Activated T-cell treated with anti-CD3 and anti-CD28 coated beads, Interleukin-2, amount 50 U/mL, for 48 hours (primary cell): ENCODE results near the gene P2RY14.
A peak's percentile ranks its signal among the peaks of the same experiment; 100 is the strongest.
"Not testable (repeated sequence)": the region's sequence is repeated elsewhere in the genome, so short reads cannot be mapped to it uniquely, and the experiment has no call there.

Experiments used
- DNase-seq, 2 experiments: peaks; one replicate each; pipeline ENCODE4 v3.0.0-alpha.2; 2020

Gene P2RY14

DNA sequence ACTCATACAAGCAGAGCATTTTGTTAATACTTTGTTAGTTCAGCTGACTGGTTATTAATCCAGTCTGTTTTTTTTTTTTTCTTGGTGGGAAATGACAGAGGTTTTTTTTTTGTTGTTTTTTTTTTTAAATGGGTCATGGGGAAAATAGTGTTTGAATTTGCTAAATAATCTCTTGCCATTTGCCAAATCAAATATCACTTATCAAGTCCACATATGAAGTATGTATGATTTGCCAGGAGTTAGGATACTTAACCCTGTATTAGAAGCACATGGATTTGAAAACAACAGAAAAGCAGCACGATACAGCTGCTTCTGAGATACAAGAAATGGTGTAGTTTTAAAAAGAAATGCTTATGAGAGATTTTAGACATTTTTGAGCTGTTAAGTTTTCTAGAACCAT is 21.6 kb downstream of the P2RY14 start:
- DNase-seq, result no peak

DNA sequence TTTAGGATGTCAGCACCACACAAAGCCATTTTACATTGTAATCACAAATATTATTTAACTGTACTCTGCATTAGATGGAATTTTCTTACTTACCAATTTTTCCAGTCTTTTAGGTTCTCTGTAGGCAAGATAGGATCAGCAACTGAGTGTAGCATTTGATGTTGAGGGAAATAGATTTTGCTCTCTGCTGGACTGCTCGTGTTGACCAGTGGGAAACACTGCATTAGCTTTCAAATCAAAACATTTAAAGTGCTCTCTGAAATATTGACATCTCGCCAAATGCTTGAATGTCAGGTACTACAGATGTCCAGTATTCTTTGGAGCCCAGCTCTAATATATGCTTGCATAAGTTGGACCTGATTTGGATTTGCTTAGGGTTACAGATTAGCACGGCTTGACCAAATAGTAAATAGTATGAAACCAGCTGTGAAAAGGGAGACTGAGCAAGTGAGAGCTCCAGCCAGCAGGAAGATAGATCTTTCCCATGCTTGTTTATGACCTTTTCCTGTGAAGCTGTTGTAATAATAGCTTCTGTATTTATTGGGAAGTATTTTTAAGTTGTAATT is 29.5 kb downstream of the P2RY14 start:
- DNase-seq, result no peak

DNA sequence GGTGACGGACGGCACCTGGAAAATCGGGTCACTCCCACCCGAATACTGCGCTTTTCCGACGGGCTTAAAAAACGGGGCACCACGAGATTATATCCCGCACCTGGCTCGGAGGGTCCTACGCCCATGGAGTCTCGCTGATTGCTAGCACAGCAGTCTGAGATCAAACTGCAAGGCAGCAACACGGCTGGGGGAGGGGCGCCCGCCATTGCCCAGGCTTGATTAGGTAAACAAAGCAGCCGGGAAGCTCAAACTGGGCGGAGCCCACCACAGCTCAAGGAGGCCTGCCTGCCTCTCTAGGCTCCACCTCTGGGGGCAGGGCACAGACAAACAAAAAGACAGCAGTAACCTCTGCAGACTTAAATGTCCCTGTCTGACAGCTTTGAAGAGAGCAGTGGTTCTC is 36.3 kb downstream of the P2RY14 start:
- DNase-seq, result not testable (repeated sequence)

DNA sequence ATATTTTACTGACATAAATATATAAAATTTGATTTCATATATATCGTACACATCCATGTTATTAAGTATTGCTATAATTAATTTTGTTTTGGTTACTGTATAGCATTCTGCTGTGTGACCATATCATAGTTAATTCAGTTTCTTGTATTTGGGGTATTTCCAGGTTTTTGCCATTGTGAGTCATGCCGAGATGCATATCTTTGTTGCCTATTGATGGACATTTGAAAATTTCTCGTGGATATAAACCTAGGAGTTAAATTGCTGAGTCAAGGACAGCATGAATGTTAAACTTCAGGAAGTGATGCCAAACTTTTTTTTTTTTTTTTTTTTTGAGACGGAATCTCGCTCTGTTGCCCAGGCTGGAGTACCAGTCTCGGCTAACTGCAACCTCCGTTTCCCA is 41.6 kb downstream of the P2RY14 start:
- no peak for DNase-seq

DNA sequence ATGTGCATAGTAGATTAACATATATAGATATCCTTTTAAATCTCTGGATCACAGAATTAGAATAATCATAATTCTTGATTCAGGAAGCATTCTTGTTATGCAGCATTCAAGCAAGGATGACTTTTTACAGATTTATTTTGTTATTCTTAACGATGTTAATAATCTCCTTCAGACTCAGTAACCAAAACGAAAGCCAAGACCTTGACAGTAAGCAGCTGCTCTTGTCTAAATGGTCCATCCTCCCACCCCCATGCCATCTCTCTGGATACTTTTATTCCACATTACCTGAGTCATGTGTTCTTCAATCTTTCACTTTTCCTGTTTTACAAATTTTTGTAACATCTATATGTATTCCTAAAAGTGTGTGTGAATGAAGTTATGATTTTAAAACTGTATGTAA is 42.0 kb downstream of the P2RY14 start:
- DNase-seq, result no peak

DNA sequence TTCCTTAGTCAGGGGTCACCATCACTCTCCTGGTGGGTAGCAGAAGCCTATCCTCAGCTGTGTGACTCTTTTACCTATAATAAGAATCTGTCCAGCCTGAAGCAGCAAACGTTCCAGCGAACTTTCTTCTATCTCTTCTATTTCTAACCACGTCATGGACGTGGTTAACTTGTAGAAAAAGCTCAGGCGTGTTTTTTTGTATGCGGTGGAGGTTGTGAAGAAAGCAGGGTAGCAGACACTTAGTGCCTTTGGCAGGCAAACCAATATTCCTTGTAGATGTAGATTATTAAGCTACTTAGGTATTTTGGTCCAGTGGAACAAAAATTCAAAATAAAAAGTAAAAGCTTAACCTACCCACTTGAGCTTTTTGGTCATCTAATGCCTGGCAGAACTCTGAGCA is 43.5 kb downstream of the P2RY14 start:
- no peak for DNase-seq

DNA sequence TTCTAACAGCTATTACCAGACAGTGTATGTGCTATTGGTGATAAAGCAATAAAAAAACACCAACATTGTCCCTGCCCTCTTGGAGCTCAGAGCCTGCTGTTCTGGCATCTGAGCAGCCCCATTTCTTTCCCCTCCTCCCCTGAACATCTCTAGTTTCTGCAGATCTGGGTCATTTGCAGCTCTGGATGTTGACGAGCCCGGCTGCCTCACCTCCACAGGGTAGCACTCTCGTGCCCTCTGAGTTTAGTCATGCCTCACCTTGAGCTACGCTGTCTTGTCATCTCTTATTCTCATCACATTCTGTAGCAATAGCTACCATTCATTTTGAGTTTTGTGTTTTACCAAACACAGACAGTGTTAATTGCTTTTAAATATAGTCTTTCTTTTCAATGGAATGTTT is 45.4 kb downstream of the P2RY14 start:
- DNase-seq, result no peak

DNA sequence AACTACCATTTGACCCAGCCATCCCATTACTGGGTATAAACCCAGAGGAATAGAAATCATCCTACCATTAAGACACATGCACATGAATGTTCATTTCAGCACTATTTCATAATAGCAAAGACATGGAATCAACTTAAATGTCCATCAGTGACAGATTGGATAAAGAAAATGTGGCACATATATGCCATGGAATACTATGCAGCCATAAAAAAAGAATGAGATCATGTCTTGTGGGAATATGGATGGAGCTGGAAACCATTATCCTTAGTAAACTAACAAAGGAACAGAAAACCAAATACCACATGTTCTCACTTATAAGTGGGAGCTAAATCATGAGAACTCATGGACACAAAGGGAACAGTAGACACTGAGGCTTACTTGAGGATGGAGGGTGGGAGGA is 45.9 kb downstream of the P2RY14 start:
- DNase-seq, result not testable (repeated sequence)

DNA sequence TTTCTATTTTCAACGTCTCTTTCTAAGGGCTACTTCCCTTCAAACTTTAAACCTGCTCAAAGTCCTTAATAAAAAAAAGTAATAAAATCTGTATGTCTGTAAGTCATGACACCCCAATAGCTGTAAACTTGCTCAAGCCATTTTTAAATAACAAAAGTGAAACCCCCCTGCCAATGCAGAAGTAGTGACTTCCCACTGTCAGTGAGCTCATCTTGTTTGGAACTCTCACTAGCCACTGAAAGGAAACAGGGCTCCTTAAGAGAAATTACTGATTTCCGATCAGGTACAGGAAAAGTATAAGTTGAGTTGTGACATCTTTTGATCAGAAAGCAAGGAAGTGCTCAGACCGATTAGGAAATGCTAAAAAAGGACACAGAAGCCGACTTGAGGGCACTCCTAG is 47.7 kb downstream of the P2RY14 start:
- no peak for DNase-seq

DNA sequence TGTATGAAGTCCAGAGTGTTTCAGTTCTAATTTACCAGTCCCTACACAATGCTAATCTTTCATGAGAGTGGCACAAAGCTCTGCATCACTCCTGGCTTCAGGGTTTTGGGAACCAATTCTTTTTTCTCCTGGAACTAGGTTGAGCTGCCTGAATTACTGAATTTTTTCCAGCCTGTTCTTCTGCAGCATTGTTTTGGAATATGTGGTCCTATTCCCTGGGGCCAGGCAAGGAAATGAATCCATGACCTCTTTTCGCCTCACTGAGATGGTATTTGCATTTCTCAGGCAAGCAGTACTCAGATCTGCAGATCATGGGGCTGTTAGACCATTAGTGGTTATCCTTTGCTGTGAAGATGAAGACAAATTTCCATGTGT is 49.7 kb downstream of the P2RY14 start:
- no peak for DNase-seq

DNA sequence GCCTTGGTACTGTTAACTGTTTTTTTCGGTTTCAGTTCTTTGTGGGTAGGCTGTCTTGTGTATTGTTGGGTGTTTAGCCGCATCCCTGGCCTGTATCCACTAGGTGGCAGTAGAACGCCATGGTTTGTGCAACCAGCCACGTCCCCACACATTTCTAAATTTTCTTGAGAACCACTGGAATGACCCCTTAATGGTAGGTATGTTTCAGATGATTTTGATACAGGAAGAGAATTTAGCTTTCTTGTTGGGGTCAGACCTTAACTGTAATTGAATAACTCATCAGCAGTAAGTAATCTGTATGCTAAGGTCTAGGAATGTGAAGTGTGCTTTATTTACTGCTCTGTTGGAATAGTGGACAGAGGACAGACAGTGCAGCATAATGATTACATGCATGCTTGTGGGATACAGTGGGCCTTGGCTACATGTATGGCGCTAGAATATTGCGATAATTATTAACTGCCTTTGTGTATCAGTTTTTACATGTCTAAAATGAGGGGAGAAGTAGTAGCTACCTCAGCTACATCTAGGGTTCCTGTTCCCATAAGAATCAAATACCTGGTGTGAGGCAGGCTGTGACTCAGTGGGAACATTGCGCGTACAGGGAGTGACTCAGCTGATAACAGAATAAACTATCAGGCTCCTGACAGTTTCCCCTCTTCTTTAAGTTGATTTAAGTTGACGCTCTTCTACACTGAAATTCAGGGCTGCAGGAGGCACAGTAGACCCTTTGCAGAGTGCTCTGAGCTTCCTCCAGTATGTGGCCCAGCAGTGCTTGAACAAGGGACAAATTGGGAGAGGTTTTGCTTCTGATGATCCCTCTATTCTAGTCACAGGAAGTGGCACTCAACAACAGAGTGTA is 50.3 kb downstream of the P2RY14 start:
- peak; percentile 85 to 88 for DNase-seq

DNA sequence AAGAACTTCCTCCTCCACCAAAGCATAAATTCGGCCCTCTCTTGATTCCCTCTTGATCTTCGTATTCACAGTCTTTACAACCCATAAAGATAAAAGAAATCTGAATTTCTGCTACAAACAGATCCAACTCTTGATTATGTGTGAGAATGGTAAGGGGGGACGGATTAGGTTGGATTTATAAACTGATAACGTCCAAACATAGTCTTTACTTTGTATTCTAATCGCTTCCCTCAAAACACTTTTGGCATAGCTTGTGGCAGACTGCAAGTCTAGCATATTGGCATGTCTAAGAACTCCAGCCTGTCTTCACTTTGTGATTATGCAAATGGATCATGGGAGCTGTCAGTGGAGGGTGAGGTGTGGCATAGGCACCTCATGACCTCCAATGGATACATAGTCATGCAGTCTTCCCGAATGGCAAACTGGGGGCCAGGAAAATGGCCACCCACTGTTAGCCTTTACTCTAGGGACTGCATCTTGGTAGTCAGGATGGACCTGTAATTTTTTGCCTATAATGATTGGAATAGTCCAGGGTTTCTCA is 51.0 kb downstream of the P2RY14 start:
- no peak for DNase-seq

DNA sequence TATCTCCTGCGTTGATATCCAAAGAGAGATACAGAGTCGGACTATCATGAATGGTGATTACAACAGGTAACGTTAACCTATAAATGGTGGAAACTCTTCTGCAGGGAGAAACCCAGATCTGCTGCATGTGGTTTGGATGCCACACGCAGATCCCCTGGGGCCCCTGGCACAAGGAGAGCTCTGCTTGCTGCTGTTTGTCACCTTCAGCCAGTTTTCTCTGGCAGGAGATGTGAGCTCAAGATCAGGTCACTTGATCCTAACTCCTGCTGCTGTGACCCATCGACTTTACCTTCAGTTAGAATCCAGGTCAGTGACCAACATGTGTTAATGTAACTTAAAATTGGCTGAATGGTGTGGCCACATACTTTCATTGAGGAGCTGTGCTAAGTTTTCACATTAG is 51.5 kb downstream of the P2RY14 start:
- no peak for DNase-seq

DNA sequence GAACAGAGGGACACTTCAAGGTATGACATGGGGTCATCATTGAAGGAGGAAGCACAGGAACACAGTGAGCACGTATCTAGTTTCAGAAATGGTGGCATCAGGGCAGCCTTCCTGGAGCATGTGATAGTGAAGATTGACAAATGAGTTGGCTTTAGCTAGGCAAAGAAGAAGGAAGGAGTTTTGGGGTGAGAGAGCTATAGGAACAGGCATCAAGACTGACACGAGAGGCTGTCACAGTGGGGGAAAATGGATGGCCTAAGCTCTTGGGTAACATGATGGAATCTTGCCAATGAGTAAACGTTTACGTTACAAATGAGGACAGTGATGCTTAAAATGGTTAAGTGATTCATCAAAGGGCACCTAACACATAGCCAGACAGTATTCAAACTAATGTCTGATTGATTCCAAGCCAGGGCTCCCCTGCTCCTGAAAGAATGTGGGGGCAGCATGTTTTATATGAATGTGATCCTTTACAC is 52.2 kb downstream of the P2RY14 start:
- peak; percentile 43 to 50 for DNase-seq

DNA sequence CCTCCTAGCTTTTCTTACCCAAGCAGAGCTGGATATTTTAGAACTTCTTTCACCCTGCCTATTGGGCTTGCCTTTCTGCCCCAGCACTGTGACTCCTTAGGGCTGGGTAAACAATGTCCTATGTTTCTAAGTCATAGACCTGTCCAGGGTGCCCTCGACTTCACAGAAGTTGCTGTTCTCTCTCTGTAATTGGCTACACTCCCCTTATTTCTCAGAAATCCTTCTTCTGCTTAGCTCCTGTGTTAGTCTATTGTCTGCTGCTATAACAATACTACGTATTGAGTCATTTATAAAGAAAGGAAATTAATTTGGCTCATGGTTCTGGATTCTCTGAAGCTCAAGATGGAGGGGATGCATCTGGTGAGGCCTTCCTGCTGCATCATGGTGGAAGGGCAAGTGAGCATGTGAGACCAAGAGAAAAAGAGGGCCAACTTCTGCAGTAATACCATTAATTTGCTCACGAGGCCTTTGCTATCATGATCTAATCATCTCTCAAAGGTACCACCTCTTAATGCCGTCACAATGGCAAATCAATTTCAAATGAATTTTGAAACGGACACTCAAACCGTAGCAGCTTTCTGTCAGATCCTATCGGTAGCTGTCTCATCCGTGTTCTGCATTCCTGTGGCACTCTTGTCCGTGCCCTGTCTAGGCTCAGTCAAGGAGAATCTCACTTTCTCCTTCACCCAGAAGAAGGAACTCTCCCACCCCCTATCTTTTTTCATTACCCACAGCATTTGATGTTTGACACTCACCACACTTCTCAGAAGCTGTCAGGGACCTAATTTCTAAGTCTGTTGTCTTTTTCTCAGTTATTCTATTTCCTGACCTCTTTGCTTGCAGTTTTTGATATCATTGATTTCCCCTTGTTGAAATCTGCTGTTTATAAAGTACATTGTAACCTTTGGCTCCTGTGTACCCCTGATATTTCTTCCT is 53.0 kb downstream of the P2RY14 start:
- DNase-seq, result no peak

DNA sequence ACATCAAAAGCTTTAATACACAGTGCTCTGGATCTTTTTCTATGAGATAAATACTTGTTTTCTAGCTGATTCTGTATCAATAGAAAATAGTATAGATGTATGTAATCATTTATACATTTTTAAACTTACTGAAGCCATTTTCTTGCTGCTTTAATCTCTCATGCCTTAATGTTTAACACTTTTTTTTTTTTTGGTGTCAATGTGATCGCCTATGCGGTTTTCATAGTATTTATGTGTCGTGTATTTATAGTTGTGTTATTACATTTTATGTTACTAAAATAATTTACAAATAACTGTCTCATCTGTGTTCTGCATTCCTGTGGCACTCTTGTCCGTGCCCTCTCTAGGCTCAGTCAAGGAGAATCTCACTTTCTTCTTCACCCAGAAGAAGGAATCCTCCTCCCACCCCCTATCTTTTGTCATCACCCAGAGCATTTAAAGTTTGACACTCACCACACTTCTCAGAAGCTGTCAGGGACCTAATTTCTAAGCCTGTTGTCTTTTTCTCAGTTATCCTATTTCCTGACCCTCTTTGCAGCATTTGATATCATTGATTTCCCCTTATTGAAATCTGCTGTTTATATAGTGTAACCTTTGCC is 54.0 kb downstream of the P2RY14 start:
- DNase-seq, result no peak

DNA sequence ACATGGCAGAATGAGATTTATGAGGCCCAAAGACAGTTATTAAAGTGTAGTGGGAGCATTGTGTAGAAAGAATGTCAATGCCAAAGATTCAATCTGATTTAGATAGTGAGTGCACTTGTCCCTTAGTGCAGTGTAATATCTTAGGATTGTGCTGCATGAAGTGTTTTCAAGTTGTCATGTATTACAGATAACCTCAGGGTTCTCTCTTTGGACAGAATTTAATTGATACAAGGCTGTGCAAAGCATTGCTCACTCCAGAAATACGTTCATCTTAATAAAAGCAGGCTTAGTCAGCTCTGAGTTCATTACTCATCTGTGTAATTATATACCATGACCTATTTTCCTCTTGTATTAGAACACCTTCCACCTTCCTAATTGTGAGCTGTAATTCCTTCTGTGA is 59.3 kb downstream of the P2RY14 start:
- no peak for DNase-seq

DNA sequence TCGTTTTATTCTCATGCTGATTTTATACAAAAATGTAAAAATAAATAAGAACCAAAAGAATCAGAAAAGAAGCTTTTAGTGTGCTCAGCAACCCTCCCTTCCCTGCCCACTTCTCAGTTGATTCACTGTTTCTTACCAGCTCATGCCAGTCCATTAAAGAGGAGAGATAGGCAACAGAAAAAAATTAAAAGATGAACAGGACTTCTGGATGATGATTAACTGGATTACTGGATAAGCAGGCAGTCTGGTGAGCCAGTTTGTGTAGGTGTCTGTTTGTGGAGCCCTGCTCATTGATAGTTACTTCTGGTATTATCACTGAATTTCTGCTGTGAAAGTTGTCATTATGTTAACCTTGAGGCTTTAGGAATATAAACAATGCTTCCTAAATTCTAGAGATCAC is 60.2 kb downstream of the P2RY14 start:
- DNase-seq, result no peak

DNA sequence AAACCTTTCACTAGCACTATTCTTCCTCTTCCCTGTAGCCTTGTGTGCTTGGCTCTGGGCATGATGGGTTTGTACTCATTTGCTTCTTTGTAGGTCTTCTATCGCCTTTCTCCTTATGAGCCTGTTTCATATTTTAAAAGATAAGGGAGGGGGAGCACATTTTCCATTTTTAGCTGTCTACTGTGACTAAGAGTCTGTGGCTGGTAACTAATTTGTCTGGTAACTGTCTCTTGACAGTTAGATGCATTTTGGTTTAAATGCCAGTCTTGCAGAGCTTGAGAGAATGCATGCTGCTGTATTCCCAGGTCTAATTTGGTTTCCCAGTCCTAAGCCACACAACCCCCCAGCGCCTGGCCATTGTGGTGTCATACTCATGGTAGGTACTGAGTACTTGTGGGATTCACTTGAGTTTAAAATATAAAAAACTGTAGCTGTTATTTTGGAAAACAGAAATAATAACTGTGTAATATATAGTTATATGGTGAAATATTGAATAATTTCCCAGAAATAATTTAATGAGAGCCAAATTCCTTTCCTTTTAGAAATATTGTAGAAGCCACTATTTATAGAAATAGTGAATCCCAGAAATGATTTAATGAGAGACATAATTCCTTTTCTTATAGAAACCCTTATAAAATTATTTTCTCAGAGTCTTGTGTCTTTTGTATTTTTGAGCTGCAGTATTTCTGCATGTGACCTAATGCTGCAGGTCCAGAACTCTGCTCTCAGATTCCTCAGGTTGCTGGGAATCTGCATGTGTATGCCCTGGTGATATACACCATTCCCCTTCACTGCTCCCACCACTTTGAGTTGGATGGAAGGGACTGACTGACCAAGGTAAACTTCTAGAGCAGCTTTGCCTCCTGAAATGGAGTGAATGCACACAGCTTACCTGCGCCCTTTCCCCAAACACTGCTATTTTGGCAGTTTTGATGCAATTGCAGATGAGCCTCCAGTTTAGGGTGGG is 61.4 kb downstream of the P2RY14 start:
- DNase-seq, result no peak

DNA sequence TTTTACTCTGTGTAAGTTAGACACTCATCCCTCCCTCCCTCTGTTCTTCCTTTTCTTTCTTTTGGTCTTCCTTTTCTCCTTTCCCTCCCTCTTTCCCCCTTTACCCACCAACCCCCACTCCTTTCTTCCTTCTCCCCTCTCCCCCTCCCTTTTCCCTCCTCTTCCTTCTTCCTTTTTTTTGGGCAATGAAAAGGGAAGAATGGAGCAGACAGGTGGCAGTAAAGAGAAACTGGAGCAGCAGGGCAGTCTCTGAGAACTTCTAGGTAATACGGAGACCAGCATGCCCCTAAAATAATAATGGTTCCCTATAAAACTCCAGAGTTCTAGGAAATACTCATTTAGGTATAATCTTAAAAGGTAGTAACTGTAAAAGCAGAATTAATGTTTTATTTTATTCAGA is 63.9 kb downstream of the P2RY14 start:
- DNase-seq, result no peak

DNA sequence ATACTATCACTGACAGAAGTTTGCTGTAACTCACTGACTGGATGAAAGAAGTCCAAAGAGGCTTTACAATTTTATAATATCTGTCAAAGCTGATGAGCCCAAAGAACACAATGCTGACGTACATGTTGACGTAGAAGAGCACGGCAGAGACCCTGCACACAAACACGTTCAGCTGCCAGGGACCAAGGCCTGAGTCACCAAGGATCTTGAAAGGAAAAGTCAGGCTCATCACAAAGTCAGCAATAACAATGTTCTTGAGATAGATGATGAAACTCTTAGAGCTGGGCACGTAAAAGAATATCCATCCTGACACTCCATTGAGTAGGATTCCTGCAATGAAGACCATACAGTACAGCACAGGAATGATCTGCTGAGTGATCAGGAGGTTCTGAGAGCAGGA is 64.5 kb downstream of the P2RY14 start:
- no peak for DNase-seq

DNA sequence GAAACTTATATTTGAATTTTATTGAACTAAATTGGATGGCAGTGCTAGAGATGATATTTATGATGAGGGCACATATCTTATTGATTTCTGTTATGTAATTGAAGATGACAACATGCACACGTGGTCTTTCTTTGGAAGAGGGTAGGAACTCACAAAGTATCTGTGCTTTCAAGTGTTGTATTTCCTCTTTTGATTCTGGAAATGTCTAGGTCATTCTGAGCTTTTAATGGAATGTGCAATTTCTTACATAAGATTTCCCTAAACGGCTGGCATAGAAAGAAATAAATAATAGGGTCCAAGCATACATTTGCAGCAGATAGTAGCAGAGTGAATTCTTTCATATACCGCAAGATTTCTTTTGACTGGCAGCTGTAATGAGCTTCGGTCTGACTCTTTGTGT is 65.2 kb downstream of the P2RY14 start:
- no peak for DNase-seq
